Nephron (organoid): ENCODE measurements around the gene TPI1.
"Not testable (repeated sequence)": the region's sequence is repeated elsewhere in the genome, so short reads cannot be mapped to it uniquely, and the experiment has no call there.

Experiments
- H3K27ac Mint-ChIP-seq, 3 experiments: 2 replicates each; pipeline ENCODE4 v1.8.0; 2020; ENCODE audit warnings: mixed read lengths in 3 of 3, mild to moderate bottlenecking in 2 of 3, moderate library complexity in 1 of 3
- H3K27me3 Mint-ChIP-seq: 2 replicates; pipeline ENCODE4 v1.8.0; 2021; ENCODE audit warnings: low read depth, mild to moderate bottlenecking, moderate library complexity, mixed read lengths
- H3K36me3 Mint-ChIP-seq: 2 replicates; pipeline ENCODE4 v1.8.0; 2020; ENCODE audit warnings: low read depth, mixed read lengths
- H3K4me1 Mint-ChIP-seq: 2 replicates; pipeline ENCODE4 v1.8.0; 2020; ENCODE audit warnings: mixed read lengths
- H3K4me3 Mint-ChIP-seq, 3 experiments: 2 replicates each; pipeline ENCODE4 v1.8.0; 2020; ENCODE audit warnings: mild to moderate bottlenecking in 3 of 3, mixed read lengths in 3 of 3, moderate library complexity in 2 of 3
- H3K9me3 Mint-ChIP-seq: 2 replicates; pipeline ENCODE4 v1.8.0; 2020; ENCODE audit warnings: mixed read lengths
- TF ChIP-seq, protein P1 (sequence below), 3 experiments: fragments of 200-600 bp; sonication (generic); IDR thresholded peaks; one replicate each; pipeline ENCODE4 v1.5.0; 2021; ENCODE audit warnings: antibody characterized with exemption in 3 of 3; ENCODE audit not compliant: unreplicated experiment in 3 of 3

TPI1 gene

GRCh38 chr12:6872073-6873048 lies 5.0 kb downstream of the TPI1 start:
- peaks cover 36% of the 10 kb centered on the region for H3K4me1 Mint-ChIP-seq
- no peaks in the 10 kb centered on the region for H3K9me3 Mint-ChIP-seq
- peak overlapping the region; percentile 25 to 74 (median 55) for H3K27ac Mint-ChIP-seq
- H3K27me3 Mint-ChIP-seq, result peaks cover 7% of the 10 kb centered on the region
- TF ChIP-seq, protein P1, sequence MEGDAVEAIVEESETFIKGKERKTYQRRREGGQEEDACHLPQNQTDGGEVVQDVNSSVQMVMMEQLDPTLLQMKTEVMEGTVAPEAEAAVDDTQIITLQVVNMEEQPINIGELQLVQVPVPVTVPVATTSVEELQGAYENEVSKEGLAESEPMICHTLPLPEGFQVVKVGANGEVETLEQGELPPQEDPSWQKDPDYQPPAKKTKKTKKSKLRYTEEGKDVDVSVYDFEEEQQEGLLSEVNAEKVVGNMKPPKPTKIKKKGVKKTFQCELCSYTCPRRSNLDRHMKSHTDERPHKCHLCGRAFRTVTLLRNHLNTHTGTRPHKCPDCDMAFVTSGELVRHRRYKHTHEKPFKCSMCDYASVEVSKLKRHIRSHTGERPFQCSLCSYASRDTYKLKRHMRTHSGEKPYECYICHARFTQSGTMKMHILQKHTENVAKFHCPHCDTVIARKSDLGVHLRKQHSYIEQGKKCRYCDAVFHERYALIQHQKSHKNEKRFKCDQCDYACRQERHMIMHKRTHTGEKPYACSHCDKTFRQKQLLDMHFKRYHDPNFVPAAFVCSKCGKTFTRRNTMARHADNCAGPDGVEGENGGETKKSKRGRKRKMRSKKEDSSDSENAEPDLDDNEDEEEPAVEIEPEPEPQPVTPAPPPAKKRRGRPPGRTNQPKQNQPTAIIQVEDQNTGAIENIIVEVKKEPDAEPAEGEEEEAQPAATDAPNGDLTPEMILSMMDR (IDR thresholded peaks at IDR 0.05; ENCODE audit: unreplicated experiment in 3 of 3), result peak; percentile 97 to 98 (median 97)
- H3K36me3 Mint-ChIP-seq, result peaks cover 30% of the 10 kb centered on the region
- peak overlapping the region; percentile 87 to 95 (median 95) for H3K4me3 Mint-ChIP-seq

GRCh38 chr12:6873094-6874014 lies 6.0 kb downstream of the TPI1 start, which contains the start of gene SPSB2:
Gene SPSB2, minus strand, starts transcription at chr12:6873303. Its CDS starts 402 bp downstream, at chr12:6872901.
- Mint-ChIP-seq H3K4me3 (peak within 1 kb of the TSS; percentile 87 to 95 (median 95)), H3K27me3 (peaks cover 7% of the 10 kb centered on the region), H3K4me1 (peaks cover 34% of the 10 kb centered on the region), H3K27ac (peak within 1 kb of the TSS; percentile 62 to 89 (median 69)), H3K9me3 (no peaks in the 10 kb centered on the region), H3K36me3 (peaks cover 32% of the 10 kb centered on the region)
- TF ChIP-seq, protein P1 (IDR thresholded peaks at IDR 0.05; ENCODE audit: unreplicated experiment in 3 of 3), result no peak

- not testable (repeated sequence) for H3K27me3 Mint-ChIP-seq, H3K9me3 Mint-ChIP-seq
- peaks cover 28% of the 10 kb centered on the region for H3K4me1 Mint-ChIP-seq
- peaks cover 26% of the 10 kb centered on the region for H3K36me3 Mint-ChIP-seq
- peak overlapping the region; percentile 62 to 89 (median 69) for H3K27ac Mint-ChIP-seq
- H3K4me3 Mint-ChIP-seq, result peak overlapping the region; percentile 87 to 95 (median 95)
Observed at GRCh38 chr12:6874015-6874368, 6.7 kb downstream of the TPI1 start.

GRCh38 chr12:6879824-6880223 lies 12.5 kb downstream of the TPI1 start:
- H3K36me3 Mint-ChIP-seq, result peaks cover 13% of the 10 kb centered on the region
- H3K4me1 Mint-ChIP-seq, H3K9me3 Mint-ChIP-seq, H3K4me3 Mint-ChIP-seq, H3K27me3 Mint-ChIP-seq, H3K27ac Mint-ChIP-seq: not testable (repeated sequence)

GRCh38 chr12:6883252-6883651 lies 15.9 kb downstream of the TPI1 start:
- TF ChIP-seq, protein P1 (IDR thresholded peaks at IDR 0.05; ENCODE audit: unreplicated experiment in 3 of 3), result no peak
- Mint-ChIP-seq H3K36me3 (peaks cover 7% of the 10 kb centered on the region), H3K27ac (no peak overlapping the region), H3K4me3 (no peak overlapping the region), H3K4me1 (peaks cover 8% of the 10 kb centered on the region), H3K9me3 (no peaks in the 10 kb centered on the region), H3K27me3 (no peaks in the 10 kb centered on the region)

GRCh38 chr12:6883683-6884082 lies 16.4 kb downstream of the TPI1 start:
- H3K27ac Mint-ChIP-seq, result no peak overlapping the region
- H3K36me3 Mint-ChIP-seq, result peaks cover 7% of the 10 kb centered on the region
- peaks cover 8% of the 10 kb centered on the region for H3K4me1 Mint-ChIP-seq
- no peaks in the 10 kb centered on the region for H3K9me3 Mint-ChIP-seq
- TF ChIP-seq, protein P1 (IDR thresholded peaks at IDR 0.05; ENCODE audit: unreplicated experiment in 3 of 3), result no peak
- no peaks in the 10 kb centered on the region for H3K27me3 Mint-ChIP-seq
- no peak overlapping the region for H3K4me3 Mint-ChIP-seq
